Left ventricle myocardium superior (tissue), 1 donor: ENCODE data around the gene PTCSC3. TPM values are rescaled to one million over a fixed set of nuclear protein-coding genes. Genes with fewer than 3 reads are reported as not detected.

Experiments used
- ATAC-seq: fragments of 200-7000 bp; cut with Tn5 transposase; one replicate; pipeline ENCODE4 v1.9.1; 2020; ENCODE audit warnings: mild to moderate bottlenecking, moderate library complexity
- DNase-seq: peaks from one replicate; pipeline ENCODE4 v3.0.0-alpha.2; 2020
- intact Hi-C: fragments of 100-400 bp; cut with micrococcal nuclease; formaldehyde crosslinking; loops from one replicate; pipeline ENCODE4 v1.11.0; 2022
- total RNA-seq: library from RNA; stranded (reverse); fragmentation: NEBNext Ultra II Directional; extraction: Animal tissue kit (Norgen Biotek cat#: 25700); gene quantifications from one replicate; pipeline ENCODE4 v1.2.1, GENCODE V29; 2021
- donor health status: DM: no; HTN: yes; CAD: no; lungs with severe emphysema.

PTCSC3 gene
- total RNA-seq, 1 donor from 2014 or later: not detected

- no peak for DNase-seq
- ATAC-seq: peak; percentile 81
- intact Hi-C loops: no loop called here
These were observed 85.4 kb downstream of the PTCSC3 start for GRCh38 chr14:36091096-36091495.

- ATAC-seq (no peak), DNase-seq (no peak)
- intact Hi-C loops: no loop called here
These were observed 89.1 kb downstream of the PTCSC3 start for GRCh38 chr14:36087411-36087810.

GRCh38 chr14:36086629-36087395, 89.7 kb downstream of the PTCSC3 start:
- DNase-seq (no peak), ATAC-seq (no peak)
- intact Hi-C loops: no loop called here

- ATAC-seq (no peak), DNase-seq (no peak)
- intact Hi-C loops: no loop called here
These were observed 90.7 kb downstream of the PTCSC3 start for GRCh38 chr14:36085861-36086260.

Other genes starting within 250 kb of the PTCSC3 start
- 10.1 TPM for gene MBIP, start 143.9 kb upstream of the PTCSC3 start, total RNA-seq